Astrocyte (in vitro differentiated cells and primary cell): Measurements from ENCODE around the gene PWP2. TPM values are rescaled to one million over a fixed set of nuclear protein-coding genes. Genes with fewer than 3 reads are reported as not detected.

Experiments used
- DNase-seq: peaks from one replicate; pipeline ENCODE4 v3.0.0-alpha.2; 2010; ENCODE audit warnings: low read depth
- FAIRE-seq: peaks from 2 replicates; lab custom pipeline; 2011; peaks lifted over from hg19 to GRCh38; lab: Jason Lieb, UNC
- H2AFZ ChIP-seq: 2 replicates; pipeline ENCODE4 v1.6.0; 2012; ENCODE audit warnings: low read depth, low read length, inconsistent platforms
- H3K27ac ChIP-seq: 2 replicates; pipeline ENCODE4 v1.5.1; 2011; ENCODE audit warnings: low read depth, low read length, inconsistent platforms
- H3K27me3 ChIP-seq: 2 replicates; pipeline ENCODE4 v1.6.0; 2011; ENCODE audit warnings: low read length, inconsistent platforms; ENCODE audit not compliant: insufficient read depth
- H3K36me3 ChIP-seq: 2 replicates; pipeline ENCODE4 v1.5.1; 2011; ENCODE audit warnings: low read length, inconsistent platforms; ENCODE audit not compliant: insufficient read depth
- H3K4me1 ChIP-seq: 2 replicates; pipeline ENCODE4 v1.5.1; 2011; ENCODE audit warnings: low read length, inconsistent platforms; ENCODE audit not compliant: insufficient read depth
- H3K4me2 ChIP-seq: 2 replicates; pipeline ENCODE4 v1.6.0; 2012; ENCODE audit warnings: low read length, inconsistent platforms
- H3K4me3 ChIP-seq: 2 replicates; pipeline ENCODE4 v1.5.1; 2011; ENCODE audit warnings: low read depth, mild to moderate bottlenecking, low read length, inconsistent platforms; ENCODE audit not compliant: insufficient read depth
- H3K79me2 ChIP-seq: 2 replicates; pipeline ENCODE4 v1.6.0; 2012; ENCODE audit warnings: mild to moderate bottlenecking, low read length, inconsistent platforms; ENCODE audit not compliant: insufficient read depth
- H3K9ac ChIP-seq: 2 replicates; pipeline ENCODE4 v1.6.0; 2012; ENCODE audit warnings: mild to moderate bottlenecking, low read length, inconsistent platforms
- H3K9me3 ChIP-seq: 2 replicates; pipeline ENCODE4 v1.5.1; 2012; ENCODE audit warnings: low read depth, mild to moderate bottlenecking, low read length, inconsistent platforms; ENCODE audit not compliant: insufficient read depth
- H4K20me1 ChIP-seq: 2 replicates; pipeline ENCODE4 v1.6.0; 2012; ENCODE audit warnings: low read length, inconsistent platforms; ENCODE audit not compliant: insufficient read depth
- H3K27ac Mint-ChIP-seq: one replicate; pipeline ENCODE4 v1.8.0; 2021; ENCODE audit warnings: mild to moderate bottlenecking, mixed read lengths; ENCODE audit not compliant: unreplicated experiment
- H3K27me3 Mint-ChIP-seq: one replicate; pipeline ENCODE4 v1.8.0; 2021; ENCODE audit warnings: low read depth, mixed read lengths; ENCODE audit not compliant: unreplicated experiment
- H3K36me3 Mint-ChIP-seq: one replicate; pipeline ENCODE4 v1.8.0; 2021; ENCODE audit warnings: low read depth, mixed read lengths; ENCODE audit not compliant: unreplicated experiment
- H3K4me1 Mint-ChIP-seq: one replicate; pipeline ENCODE4 v1.8.0; 2021; ENCODE audit warnings: low read depth, mixed read lengths; ENCODE audit not compliant: unreplicated experiment
- H3K4me3 Mint-ChIP-seq: one replicate; pipeline ENCODE4 v1.8.0; 2021; ENCODE audit warnings: mild to moderate bottlenecking, moderate library complexity, mixed read lengths; ENCODE audit not compliant: unreplicated experiment
- H3K9me3 Mint-ChIP-seq: one replicate; pipeline ENCODE4 v1.8.0; 2021; ENCODE audit warnings: mild to moderate bottlenecking, mixed read lengths; ENCODE audit not compliant: unreplicated experiment
- CTCF ChIP-seq: IDR thresholded peaks from 2 replicates; pipeline ENCODE4 v1.5.1; 2011; ENCODE audit warnings: low read depth, mild to moderate bottlenecking, inconsistent platforms, low read length, moderate library complexity; ENCODE audit not compliant: insufficient read depth
- EZH2 ChIP-seq: IDR thresholded peaks from 2 replicates; pipeline ENCODE4 v1.6.1; 2012; ENCODE audit warnings: mild to moderate bottlenecking, low read length, inconsistent platforms; ENCODE audit not compliant: insufficient read depth
- total RNA-seq: library from RNA; stranded (reverse); gene quantifications from 2 replicates; pipeline ENCODE4 v1.2.1, GENCODE V29; 2021

The PWP2 gene
- total RNA-seq, 1 donor from 2014 or later, result 17.1 TPM

GRCh38 chr21:44087426-44088400 is 19.5 kb upstream of the PWP2 start:
- H3K9me3 ChIP-seq, result no peaks in the 10 kb centered on the region
- peaks cover 38% of the 10 kb centered on the region for H3K36me3 ChIP-seq
- H3K4me2 ChIP-seq, result no peak overlapping the region
- Mint-ChIP-seq H3K27me3 (no peaks in the 10 kb centered on the region), H3K36me3 (peaks cover 20% of the 10 kb centered on the region), H3K9me3 (no peaks in the 10 kb centered on the region), H3K4me3 (no peak overlapping the region), H3K4me1 (no peaks in the 10 kb centered on the region), H3K27ac (no peak overlapping the region)
- FAIRE-seq, result no peak
- H3K4me3 ChIP-seq, result no peak overlapping the region
- no peak for DNase-seq
- H4K20me1 ChIP-seq, result peaks cover 65% of the 10 kb centered on the region
- no peak overlapping the region for H3K9ac ChIP-seq
- H2AFZ ChIP-seq, result no peak overlapping the region
- no peak overlapping the region for H3K27ac ChIP-seq
- no peak for TF ChIP-seq CTCF
- no peak for TF ChIP-seq EZH2
- no peaks in the 10 kb centered on the region for H3K27me3 ChIP-seq
- no peaks in the 10 kb centered on the region for H3K4me1 ChIP-seq
- peaks cover 4% of the 10 kb centered on the region for H3K79me2 ChIP-seq

GRCh38 chr21:44088401-44088780 is 18.8 kb upstream of the PWP2 start:
- Histone ChIP-seq H3K9ac (no peak overlapping the region), H3K36me3 (peaks cover 32% of the 10 kb centered on the region), H4K20me1 (peaks cover 65% of the 10 kb centered on the region), H3K79me2 (peaks cover 4% of the 10 kb centered on the region), H3K9me3 (no peaks in the 10 kb centered on the region), H3K4me1 (no peaks in the 10 kb centered on the region), H3K4me3 (no peak overlapping the region), H3K27me3 (no peaks in the 10 kb centered on the region), H3K4me2 (no peak overlapping the region), H2AFZ (no peak overlapping the region), H3K27ac (no peak overlapping the region)
- FAIRE-seq (no peak), DNase-seq (no peak)
- no peak for TF ChIP-seq CTCF
- TF ChIP-seq EZH2, result no peak
- no peak overlapping the region for H3K27ac Mint-ChIP-seq
- H3K4me3 Mint-ChIP-seq, result no peak overlapping the region
- H3K9me3 Mint-ChIP-seq, result no peaks in the 10 kb centered on the region
- no peaks in the 10 kb centered on the region for H3K4me1 Mint-ChIP-seq
- peaks cover 13% of the 10 kb centered on the region for H3K36me3 Mint-ChIP-seq
- H3K27me3 Mint-ChIP-seq, result no peaks in the 10 kb centered on the region
